ENCODE results near the gene FNDC3A. TPM values are rescaled to one million over a fixed set of nuclear protein-coding genes. Genes with fewer than 3 reads are reported as not detected.

FNDC3A gene
- total RNA-seq, 4 donors from 2014 or later, result 37.0 to 39.4 (median 38.6) TPM

DNA sequence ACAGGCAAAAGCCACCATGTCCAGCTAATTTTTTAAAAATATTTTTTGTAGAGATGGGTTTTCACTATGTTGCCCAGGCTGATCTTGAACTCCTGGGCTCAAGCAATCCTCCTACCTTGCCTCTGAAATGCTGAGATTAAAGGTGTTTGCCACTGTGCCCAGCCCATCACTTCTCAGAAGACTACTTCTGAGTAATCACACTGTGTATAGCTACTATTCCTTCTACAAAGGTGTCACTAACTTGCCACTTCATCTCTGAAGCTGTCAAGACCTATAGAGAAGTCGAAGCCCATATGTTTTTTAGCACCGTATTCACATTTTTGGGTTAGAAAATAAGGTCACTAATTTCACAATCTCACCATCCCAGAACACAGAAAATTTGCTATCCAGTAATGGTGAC, 36.0 kb upstream of the FNDC3A start:
- intact Hi-C loops (cut with DNase I), result no loop called here
- Histone ChIP-seq H3K36me3 (no peaks in the 10 kb centered on the region), H3K9me3 (peaks cover 0 to 2% (median 0%) of the 10 kb centered on the region in 4 donors), H3K4me3 (no peak overlapping the region), H3K27me3 (no peaks in the 10 kb centered on the region), H3K4me1 (peaks cover 0 to 8% (median 5%) of the 10 kb centered on the region in 4 donors), H3K27ac (replicated peaks in 1 of 4) (no peak overlapping the region)
- WGBS, result 91% methylated on average over 2 of the region's 2 CpGs
- no peak for TF ChIP-seq EP300 (IDR thresholded peaks at IDR 0.05)
- TF ChIP-seq, protein P1, sequence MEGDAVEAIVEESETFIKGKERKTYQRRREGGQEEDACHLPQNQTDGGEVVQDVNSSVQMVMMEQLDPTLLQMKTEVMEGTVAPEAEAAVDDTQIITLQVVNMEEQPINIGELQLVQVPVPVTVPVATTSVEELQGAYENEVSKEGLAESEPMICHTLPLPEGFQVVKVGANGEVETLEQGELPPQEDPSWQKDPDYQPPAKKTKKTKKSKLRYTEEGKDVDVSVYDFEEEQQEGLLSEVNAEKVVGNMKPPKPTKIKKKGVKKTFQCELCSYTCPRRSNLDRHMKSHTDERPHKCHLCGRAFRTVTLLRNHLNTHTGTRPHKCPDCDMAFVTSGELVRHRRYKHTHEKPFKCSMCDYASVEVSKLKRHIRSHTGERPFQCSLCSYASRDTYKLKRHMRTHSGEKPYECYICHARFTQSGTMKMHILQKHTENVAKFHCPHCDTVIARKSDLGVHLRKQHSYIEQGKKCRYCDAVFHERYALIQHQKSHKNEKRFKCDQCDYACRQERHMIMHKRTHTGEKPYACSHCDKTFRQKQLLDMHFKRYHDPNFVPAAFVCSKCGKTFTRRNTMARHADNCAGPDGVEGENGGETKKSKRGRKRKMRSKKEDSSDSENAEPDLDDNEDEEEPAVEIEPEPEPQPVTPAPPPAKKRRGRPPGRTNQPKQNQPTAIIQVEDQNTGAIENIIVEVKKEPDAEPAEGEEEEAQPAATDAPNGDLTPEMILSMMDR (IDR thresholded peaks at IDR 0.05), result no peak
- no peak for TF ChIP-seq POLR2A (IDR thresholded peaks at IDR 0.05; ENCODE audit: low read depth)
- no peak for TF ChIP-seq POLR2AphosphoS5 (IDR thresholded peaks at IDR 0.05)
- DNase-seq (ENCODE audit: extremely low spot score), result no peak

DNA sequence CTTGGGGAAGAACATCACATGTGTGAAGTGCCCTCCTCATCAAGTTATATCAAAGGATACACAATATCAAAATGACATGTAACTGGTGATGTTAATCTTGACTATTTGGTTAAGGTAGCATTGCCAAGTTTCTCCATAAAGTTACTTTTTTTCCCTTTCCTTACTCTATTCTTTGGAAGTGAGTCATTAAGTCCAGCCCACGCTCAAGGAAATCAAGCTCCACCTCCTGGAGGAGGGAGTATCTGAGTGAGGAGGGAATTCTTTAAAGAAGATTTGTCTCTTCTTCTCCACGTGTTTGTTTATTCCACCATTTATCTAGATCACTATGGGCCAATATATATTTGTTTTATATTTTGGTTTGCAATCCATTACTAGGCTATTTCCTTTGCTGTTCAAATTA, 33.6 kb upstream of the FNDC3A start:
- no peak for DNase-seq (ENCODE audit: extremely low spot score)
- Histone ChIP-seq H3K9me3 (no peaks in the 10 kb centered on the region), H3K4me1 (peaks cover 0 to 13% (median 11%) of the 10 kb centered on the region in 4 donors), H3K36me3 (no peaks in the 10 kb centered on the region), H3K27ac (replicated peaks in 1 of 4) (no peak overlapping the region), H3K4me3 (no peak overlapping the region), H3K27me3 (no peaks in the 10 kb centered on the region)
- intact Hi-C loops (cut with DNase I), result no loop called here
- WGBS, result 60% methylated on average over 2 of the region's 2 CpGs
- TF ChIP-seq POLR2A (IDR thresholded peaks at IDR 0.05; ENCODE audit: low read depth), result no peak
- TF ChIP-seq POLR2AphosphoS5 (IDR thresholded peaks at IDR 0.05), result no peak
- no peak for TF ChIP-seq EP300 (IDR thresholded peaks at IDR 0.05)
- TF ChIP-seq, protein P1 (IDR thresholded peaks at IDR 0.05), result no peak

DNA sequence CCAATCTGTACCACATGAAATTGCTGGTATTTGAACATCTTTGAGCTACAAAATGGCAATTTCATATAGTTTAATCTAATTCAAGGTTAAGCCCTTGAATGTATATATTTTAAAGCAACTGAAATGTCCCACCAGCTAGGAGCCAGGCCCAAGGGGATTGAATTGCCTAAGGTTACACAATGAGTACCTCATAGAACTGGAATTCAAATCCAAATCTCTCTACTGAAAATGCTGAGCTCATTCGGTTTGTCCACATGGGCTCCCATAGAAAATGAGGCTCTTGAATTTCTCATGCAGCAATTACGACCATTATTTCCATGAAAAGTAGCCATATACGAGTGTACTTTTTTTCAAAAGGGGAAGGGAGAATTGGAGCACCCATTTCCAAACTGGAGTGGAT, 31.5 kb upstream of the FNDC3A start:
- no peak overlapping the region for H3K4me3 ChIP-seq
- no peaks in the 10 kb centered on the region for H3K36me3 ChIP-seq
- 65% methylated on average over 3 of the region's 3 CpGs for WGBS
- H3K27ac ChIP-seq (replicated peaks in 1 of 4), result peak overlapping the region in 1 of 4 donors; percentile 11
- DNase-seq (ENCODE audit: extremely low spot score), result no peak
- intact Hi-C loops (cut with DNase I), result no loop called here
- no peak for TF ChIP-seq POLR2AphosphoS5 (IDR thresholded peaks at IDR 0.05)
- no peak for TF ChIP-seq EP300 (IDR thresholded peaks at IDR 0.05)
- TF ChIP-seq, protein P1 (IDR thresholded peaks at IDR 0.05), result no peak
- no peak for TF ChIP-seq POLR2A (IDR thresholded peaks at IDR 0.05; ENCODE audit: low read depth)
- peaks cover 0 to 13% (median 11%) of the 10 kb centered on the region in 4 donors for H3K4me1 ChIP-seq
- H3K27me3 ChIP-seq, result no peaks in the 10 kb centered on the region
- H3K9me3 ChIP-seq, result no peaks in the 10 kb centered on the region

DNA sequence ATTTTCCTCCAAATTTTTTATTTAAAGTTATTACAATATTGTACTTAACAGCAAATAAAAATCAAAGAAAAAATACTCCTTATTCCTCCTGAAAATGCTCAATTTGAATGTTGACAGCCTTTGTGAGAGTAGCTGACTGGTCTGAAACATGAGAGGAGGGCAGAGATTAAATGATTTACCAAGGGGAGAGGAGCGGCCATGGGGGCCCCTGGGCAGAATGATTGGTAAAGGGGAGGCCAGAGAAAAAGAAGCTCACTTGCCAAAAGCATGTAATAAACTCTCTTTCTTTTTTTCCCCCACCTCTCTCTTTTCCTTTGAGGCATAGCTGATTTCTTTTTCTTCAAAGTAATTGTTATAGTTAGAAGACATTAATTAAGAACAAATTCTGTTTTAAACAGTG, 30.1 kb upstream of the FNDC3A start:
- Histone ChIP-seq H3K27me3 (no peaks in the 10 kb centered on the region), H3K27ac (replicated peaks in 1 of 4) (no peak overlapping the region), H3K4me1 (peaks cover 0 to 13% (median 11%) of the 10 kb centered on the region in 4 donors), H3K36me3 (no peaks in the 10 kb centered on the region), H3K9me3 (no peaks in the 10 kb centered on the region), H3K4me3 (no peak overlapping the region)
- DNase-seq (ENCODE audit: extremely low spot score), result no peak
- WGBS, result 71% methylated on average over 1 of the region's 1 CpG
- intact Hi-C loops (cut with DNase I), result no loop called here
- TF ChIP-seq POLR2AphosphoS5 (IDR thresholded peaks at IDR 0.05), result no peak
- no peak for TF ChIP-seq POLR2A (IDR thresholded peaks at IDR 0.05; ENCODE audit: low read depth)
- TF ChIP-seq EP300 (IDR thresholded peaks at IDR 0.05), result no peak
- TF ChIP-seq, protein P1 (IDR thresholded peaks at IDR 0.05), result no peak

DNA sequence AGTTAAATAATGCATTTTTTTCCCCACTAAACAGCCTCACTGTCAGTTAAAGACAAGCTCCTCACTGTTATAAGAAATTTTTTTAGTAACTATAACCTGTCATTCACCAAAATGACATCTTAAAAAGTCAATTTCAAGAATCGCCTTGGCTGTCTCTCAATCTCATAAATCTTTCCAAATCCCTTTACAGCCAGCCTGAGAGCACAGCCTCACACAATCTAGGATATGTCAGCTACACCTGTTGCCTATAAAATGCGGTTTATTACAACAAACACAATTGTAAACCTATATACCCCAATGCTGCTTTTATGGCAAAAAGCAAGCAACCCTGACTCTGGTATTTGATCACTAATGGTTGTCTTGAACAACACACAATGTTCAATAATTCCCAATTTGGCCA, 29.5 kb upstream of the FNDC3A start:
- TF ChIP-seq POLR2A (IDR thresholded peaks at IDR 0.05; ENCODE audit: low read depth), result no peak
- no peak for TF ChIP-seq POLR2AphosphoS5 (IDR thresholded peaks at IDR 0.05)
- TF ChIP-seq EP300 (IDR thresholded peaks at IDR 0.05), result no peak
- TF ChIP-seq, protein P1 (IDR thresholded peaks at IDR 0.05), result no peak
- H3K27ac ChIP-seq (replicated peaks in 1 of 4), result no peak overlapping the region
- no peak for DNase-seq (ENCODE audit: extremely low spot score)
- H3K9me3 ChIP-seq, result no peaks in the 10 kb centered on the region
- peaks cover 0 to 13% (median 11%) of the 10 kb centered on the region in 4 donors for H3K4me1 ChIP-seq
- 88% methylated on average over 2 of the region's 2 CpGs for WGBS
- H3K4me3 ChIP-seq, result no peak overlapping the region
- H3K36me3 ChIP-seq, result no peaks in the 10 kb centered on the region
- intact Hi-C loops (cut with DNase I), result no loop called here
- H3K27me3 ChIP-seq, result no peaks in the 10 kb centered on the region

All from esophagus muscularis mucosa (tissue), 4 donors.